HepG2 (cell line): ENCODE measurements around the gene CLDN9. TPM values are rescaled to one million over a fixed set of nuclear protein-coding genes. Genes with fewer than 3 reads are reported as not detected.
A peak's percentile ranks its signal among the peaks of the same experiment; 100 is the strongest.

Experiments used
- CSRNP1 ChIP-seq: sonication (generic); formaldehyde crosslinking; IDR thresholded peaks from 2 replicates; pipeline ENCODE4 v1.8.1; 2023; ENCODE audit warnings: mild to moderate bottlenecking, missing genetic modification reagents
- FOSL1 ChIP-seq: sonication (generic); formaldehyde crosslinking; IDR thresholded peaks from 2 replicates; pipeline ENCODE4 v1.9.0; 2021; ENCODE audit warnings: missing genetic modification reagents, borderline replicate concordance
- FOXA3 ChIP-seq: IDR thresholded peaks from 2 replicates; pipeline ENCODE4 v1.6.1; 2016; ENCODE audit warnings: missing genetic modification reagents, missing compliant biosample characterization
- KLF12 ChIP-seq: sonication (generic); formaldehyde crosslinking; IDR thresholded peaks from 2 replicates; pipeline ENCODE4 v1.4.0; 2020; ENCODE audit warnings: missing genetic modification reagents, borderline replicate concordance
- MXD4 ChIP-seq: IDR thresholded peaks from 2 replicates; pipeline ENCODE4 v1.6.1; 2016; ENCODE audit warnings: mild to moderate bottlenecking, missing biosample characterization, missing genetic modification reagents
- MYPOP ChIP-seq: sonication (generic); formaldehyde crosslinking; IDR thresholded peaks from 2 replicates; pipeline ENCODE4 v1.8.1; 2023; ENCODE audit warnings: mild to moderate bottlenecking, moderate library complexity, missing genetic modification reagents
- RBFOX2 ChIP-seq: fragments of 200-400 bp; formaldehyde crosslinking; IDR thresholded peaks from 2 replicates; pipeline ENCODE4 v1.6.1; 2017; ENCODE audit warnings: low read depth, mild to moderate bottlenecking, low read length
- RFX3 ChIP-seq: IDR thresholded peaks from 2 replicates; pipeline ENCODE4 v1.6.1; 2016; ENCODE audit warnings: missing biosample characterization, missing genetic modification reagents
- SIX1 ChIP-seq: sonication (generic); formaldehyde crosslinking; IDR thresholded peaks from 2 replicates; pipeline ENCODE4 v1.4.0; 2020; ENCODE audit warnings: missing genetic modification reagents, borderline replicate concordance
- SRSF1 ChIP-seq: fragments of 200-400 bp; formaldehyde crosslinking; optimal IDR thresholded peaks from 2 replicates; pipeline ENCODE3; 2017; ENCODE audit warnings: mild to moderate bottlenecking, low read depth, low read length, moderate library complexity
- STAT6 ChIP-seq: sonication (generic); formaldehyde crosslinking; IDR thresholded peaks from 2 replicates; pipeline ENCODE4 v1.4.0; 2020; ENCODE audit warnings: missing genetic modification reagents, mild to moderate bottlenecking, borderline replicate concordance
- YEATS2 ChIP-seq: sonication (generic); formaldehyde crosslinking; IDR thresholded peaks from 2 replicates; pipeline ENCODE4 v1.4.0; 2020; ENCODE audit warnings: missing genetic modification reagents, borderline replicate concordance
- ZNF143 ChIP-seq: sonication (generic); formaldehyde crosslinking; IDR thresholded peaks from 2 replicates; pipeline ENCODE4 v1.4.0; 2020; ENCODE audit warnings: missing genetic modification reagents
- ZNF251 ChIP-seq: sonication (generic); formaldehyde crosslinking; IDR thresholded peaks from 2 replicates; pipeline ENCODE4 v1.9.0; 2021; ENCODE audit warnings: mild to moderate bottlenecking, missing genetic modification reagents
- ZNF30 ChIP-seq: sonication (generic); formaldehyde crosslinking; IDR thresholded peaks from 2 replicates; pipeline ENCODE4 v1.5.0; 2020; ENCODE audit warnings: mild to moderate bottlenecking, missing genetic modification reagents
- ZNF326 ChIP-seq: sonication (generic); formaldehyde crosslinking; IDR thresholded peaks from 2 replicates; pipeline ENCODE4 v1.4.0; 2020; ENCODE audit warnings: missing genetic modification reagents, borderline replicate concordance
- ZNF331 ChIP-seq: sonication (generic); formaldehyde crosslinking; IDR thresholded peaks from 2 replicates; pipeline ENCODE4 v1.4.0; 2020; ENCODE audit warnings: missing genetic modification reagents
- ZNF343 ChIP-seq: sonication (generic); formaldehyde crosslinking; IDR thresholded peaks from 2 replicates; pipeline ENCODE4 v1.4.0; 2020; ENCODE audit warnings: mild to moderate bottlenecking, missing genetic modification reagents
- ZNF496 ChIP-seq: sonication (generic); formaldehyde crosslinking; IDR thresholded peaks from 2 replicates; pipeline ENCODE4 v1.8.1; 2023; ENCODE audit warnings: mild to moderate bottlenecking, moderate library complexity, missing genetic modification reagents; ENCODE audit not compliant: insufficient replicate concordance
- ZNF501 ChIP-seq: sonication (generic); formaldehyde crosslinking; IDR thresholded peaks from 2 replicates; pipeline ENCODE4 v1.5.1; 2020; ENCODE audit warnings: mild to moderate bottlenecking, moderate library complexity, missing genetic modification reagents
- ZNF567 ChIP-seq: sonication (generic); formaldehyde crosslinking; IDR thresholded peaks from 2 replicates; pipeline ENCODE4 v1.8.1; 2023; ENCODE audit warnings: mild to moderate bottlenecking, missing genetic modification reagents, borderline replicate concordance
- ZNF597 ChIP-seq: sonication (generic); formaldehyde crosslinking; IDR thresholded peaks from 2 replicates; pipeline ENCODE4 v1.5.0; 2020; ENCODE audit warnings: missing genetic modification reagents
- ZNF674 ChIP-seq: sonication (generic); formaldehyde crosslinking; IDR thresholded peaks from 2 replicates; pipeline ENCODE4 v1.5.0; 2020; ENCODE audit warnings: low read depth, mild to moderate bottlenecking, missing genetic modification reagents
- ZNF747 ChIP-seq: sonication (generic); formaldehyde crosslinking; IDR thresholded peaks from 2 replicates; pipeline ENCODE4 v1.8.1; 2023; ENCODE audit warnings: missing genetic modification reagents, mild to moderate bottlenecking, borderline replicate concordance
- ZNF749 ChIP-seq: sonication (generic); formaldehyde crosslinking; IDR thresholded peaks from 2 replicates; pipeline ENCODE4 v1.8.0; 2022; ENCODE audit warnings: mild to moderate bottlenecking, missing genetic modification reagents, moderate library complexity, borderline replicate concordance
- polyA plus RNA-seq, 8 experiments: library from polyadenylated mRNA; depleted of rRNA in 3 of 8; stranded (reverse) in 7 of 8; unstranded in 1 of 8; fragments of >200 nt; fragmentation: Illumina TruSeq in 4 of 8; extraction: Trizol in 4 of 8; gene quantifications; 2 replicates each; pipeline versions ENCODE4 v1.2.1 to v1.2.3, GENCODE V29; 2011 to 2016; ENCODE audit warnings: low read depth in 4 of 8, missing spikeins in 1 of 8, mixed read lengths in 1 of 8; ENCODE audit not compliant: insufficient read depth in 1 of 8
- total RNA-seq, 5 experiments: library from RNA; depleted of rRNA; stranded (reverse); fragments of >200 nt; fragmentation: Illumina TruSeq; extraction: Trizol; gene quantifications; 2 replicates each; pipeline ENCODE4 v1.2.3, GENCODE V29; 2016; ENCODE audit warnings: low read depth in 1 of 5

Gene CLDN9
- total and polyA plus RNA-seq, 2 of the 13 experiments (the other 11 are each of a cell fraction or from before 2014, with no cell fraction given), result 0.15 to 0.26 TPM

GRCh38 chr16:3021449-3022207 lies 8.9 kb downstream of the CLDN9 start (continued):
- TF ChIP-seq ZNF567 (CRISPR knock-in tag) (no peak), ZNF747 (CRISPR knock-in tag) (no peak), ZNF597 (CRISPR knock-in tag) (no peak), ZNF331 (no peak), ZNF30 (CRISPR knock-in tag) (no peak), KLF12 (CRISPR knock-in tag) (no peak), SRSF1 (peak; percentile 47), CSRNP1 (CRISPR knock-in tag) (no peak; the same call in 1 of the 2 replicates), MYPOP (no peak), MXD4 (CRISPR knock-in tag) (no peak), SIX1 (CRISPR knock-in tag) (no peak), FOXA3 (CRISPR knock-in tag) (no peak), ZNF501 (peak; percentile 6; the same call in 1 of the 2 replicates), ZNF674 (CRISPR knock-in tag) (no peak), ZNF749 (no peak; the same call in 1 of the 2 replicates), STAT6 (CRISPR knock-in tag) (no peak), RBFOX2 (peak; percentile 73), RFX3 (CRISPR knock-in tag) (no peak), ZNF251 (CRISPR knock-in tag) (no peak), YEATS2 (CRISPR knock-in tag) (no peak), ZNF326 (CRISPR knock-in tag) (no peak), ZNF143 (CRISPR knock-in tag) (no peak), ZNF343 (CRISPR knock-in tag) (no peak), FOSL1 (CRISPR knock-in tag) (no peak), ZNF496 (CRISPR knock-in tag) (no peak)
